NCI-H2029 treated with DMSO at 0.1 percent for 48 hours (cell line): ENCODE data around the gene OR6F1.
"Not testable (repeated sequence)": the region's sequence is repeated elsewhere in the genome, so short reads cannot be mapped to it uniquely, and the experiment has no call there.

ENCODE experiments used
- DNase-seq: peaks from one replicate; lab custom pipeline; 2025; lab: John Stamatoyannopoulos, UW

OR6F1 gene

GRCh38 chr1:247716546-247716945, at the start of gene OR6F1:
TSS of gene OR6F1 (minus strand) at chr1:247716646. CDS start at chr1:247712755, 3,891 bp downstream.
- no peak for DNase-seq

- no peak for DNase-seq
These were observed 44.0 kb upstream of the OR6F1 start, which contains the start of gene OR1C1 for GRCh38 chr1:247760456-247760855. TSS of gene OR1C1 (minus strand) at chr1:247760556. CDS start at chr1:247758406, 2,150 bp downstream.

GRCh38 chr1:247754311-247754710, 37.9 kb upstream of the OR6F1 start:
- not testable (repeated sequence) for DNase-seq

- DNase-seq = no peak
These were observed 33.4 kb upstream of the OR6F1 start for GRCh38 chr1:247749870-247750269.

- no peak for DNase-seq
These were observed 31.6 kb upstream of the OR6F1 start, which contains the start of gene OR14A2 for GRCh38 chr1:247748041-247748440. TSS of gene OR14A2 (minus strand) at chr1:247748141.

GRCh38 chr1:247747616-247748015, 31.2 kb upstream of the OR6F1 start:
- no peak for DNase-seq

- DNase-seq = no peak
These were observed 30.0 kb upstream of the OR6F1 start for GRCh38 chr1:247746391-247746935.

GRCh38 chr1:247742215-247742760, 25.8 kb upstream of the OR6F1 start:
- not testable (repeated sequence) for DNase-seq

- DNase-seq = no peak
These were observed 25.3 kb upstream of the OR6F1 start for GRCh38 chr1:247741756-247742155.

- DNase-seq = no peak
These were observed 24.3 kb upstream of the OR6F1 start for GRCh38 chr1:247740721-247741120.

GRCh38 chr1:247738315-247738714, 21.9 kb upstream of the OR6F1 start, which contains the start of gene OR14K1:
TSS of gene OR14K1 (plus strand) at chr1:247738615. CDS start at chr1:247738615, 0 bp downstream.
- DNase-seq = no peak

GRCh38 chr1:247721222-247721621, 4.8 kb upstream of the OR6F1 start:
- DNase-seq = no peak

- DNase-seq = no peak
These were observed 2.7 kb downstream of the OR6F1 start for GRCh38 chr1:247713753-247714152.

- DNase-seq = not testable (repeated sequence)
These were observed 5.8 kb downstream of the OR6F1 start for GRCh38 chr1:247710681-247711080.

GRCh38 chr1:247701338-247701737, 15.1 kb downstream of the OR6F1 start:
- no peak for DNase-seq

GRCh38 chr1:247681288-247681897, 35.1 kb downstream of the OR6F1 start:
- DNase-seq = peak; percentile 0

GRCh38 chr1:247680171-247680570, 36.3 kb downstream of the OR6F1 start:
- no peak for DNase-seq

GRCh38 chr1:247679639-247680038, 36.8 kb downstream of the OR6F1 start, which contains the start of gene OR13G1:
TSS of gene OR13G1 (minus strand) at chr1:247679739. CDS start at chr1:247673041, 6,698 bp downstream.
- no peak for DNase-seq

- DNase-seq = no peak
These were observed 47.2 kb downstream of the OR6F1 start for GRCh38 chr1:247669225-247669624.
